ENCODE data around the gene USP37.
A peak's percentile ranks its signal among the peaks of the same experiment; 100 is the strongest.
"Not testable (repeated sequence)": the region's sequence is repeated elsewhere in the genome, so short reads cannot be mapped to it uniquely, and the experiment has no call there.

Gene USP37

DNA sequence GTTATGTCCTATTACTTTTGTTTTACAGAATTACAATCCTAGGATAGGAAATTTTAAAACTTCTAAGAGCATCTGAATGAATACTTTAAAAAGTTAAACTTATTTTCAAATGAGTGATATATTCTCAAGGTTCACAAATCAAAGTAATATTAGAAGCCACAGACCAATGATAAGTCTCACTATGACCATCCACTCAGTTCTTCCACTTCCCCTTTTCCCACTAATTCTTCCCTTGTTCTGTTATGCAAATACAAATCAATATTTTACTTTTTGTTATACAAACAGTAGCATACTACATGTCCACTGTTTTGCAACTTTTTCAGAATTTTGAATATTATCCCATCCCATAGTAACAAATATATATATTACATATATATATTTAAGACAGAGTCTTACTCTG lies 20.2 kb downstream of the USP37 start:
- DNase-seq (ENCODE audit: low read depth), result no peak

DNA sequence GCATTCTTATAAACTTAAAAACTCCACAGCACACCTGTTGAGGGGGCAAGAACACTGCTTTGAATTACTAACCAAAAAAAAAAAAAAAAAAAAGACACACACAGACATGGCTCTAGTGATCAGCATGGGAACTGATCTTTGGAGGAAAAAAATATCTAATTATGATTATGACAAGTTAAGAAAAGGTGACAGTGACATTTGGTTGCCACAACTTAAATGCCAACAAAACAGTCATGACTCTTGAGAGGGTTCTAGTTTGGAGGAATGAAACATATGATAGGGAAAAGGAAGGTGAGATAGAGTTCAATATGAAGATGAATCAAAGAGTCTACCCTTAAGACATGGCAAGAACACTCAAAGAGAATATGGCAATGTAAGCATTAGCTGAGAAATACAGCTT lies 20.6 kb downstream of the USP37 start:
- DNase-seq (ENCODE audit: low read depth), result no peak

DNA sequence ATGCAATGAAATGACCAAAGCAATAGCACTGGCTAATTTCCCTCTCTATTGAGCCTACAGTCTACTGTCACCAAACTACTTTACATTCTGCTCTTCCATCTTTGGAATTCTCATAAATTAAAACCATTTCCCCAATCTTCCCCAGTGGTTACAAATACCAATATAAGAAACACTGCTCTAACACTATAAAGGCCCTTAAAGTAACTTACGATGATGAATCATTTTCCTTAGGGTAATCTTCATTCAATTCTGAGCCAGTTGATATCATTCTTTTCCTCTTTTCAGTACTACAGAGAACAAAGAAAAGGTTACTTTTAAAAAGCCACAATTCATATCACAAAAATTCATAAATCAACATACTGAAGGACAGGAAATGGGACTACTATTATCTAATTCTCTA lies 22.1 kb downstream of the USP37 start:
- no peak for DNase-seq (ENCODE audit: low read depth)

DNA sequence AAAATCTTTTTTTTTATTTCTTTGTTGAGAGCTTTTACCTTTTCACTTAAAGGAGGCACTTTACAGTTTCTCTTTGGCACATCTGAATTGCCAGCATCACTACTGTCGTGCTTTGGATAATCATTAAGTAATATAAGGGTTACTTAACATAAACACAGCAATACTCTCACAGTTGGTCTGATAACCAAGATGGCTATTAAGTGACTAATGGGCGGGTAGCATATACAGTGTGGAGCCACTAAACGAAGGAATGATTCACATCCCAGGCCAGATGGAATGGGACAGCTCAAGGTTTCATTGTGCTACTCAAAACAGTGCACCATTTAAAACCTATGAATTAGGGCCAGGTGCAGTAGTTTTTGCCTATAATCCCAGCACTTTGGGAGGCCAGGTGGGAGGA lies 28.1 kb downstream of the USP37 start:
- DNase-seq (ENCODE audit: low read depth), result no peak

DNA sequence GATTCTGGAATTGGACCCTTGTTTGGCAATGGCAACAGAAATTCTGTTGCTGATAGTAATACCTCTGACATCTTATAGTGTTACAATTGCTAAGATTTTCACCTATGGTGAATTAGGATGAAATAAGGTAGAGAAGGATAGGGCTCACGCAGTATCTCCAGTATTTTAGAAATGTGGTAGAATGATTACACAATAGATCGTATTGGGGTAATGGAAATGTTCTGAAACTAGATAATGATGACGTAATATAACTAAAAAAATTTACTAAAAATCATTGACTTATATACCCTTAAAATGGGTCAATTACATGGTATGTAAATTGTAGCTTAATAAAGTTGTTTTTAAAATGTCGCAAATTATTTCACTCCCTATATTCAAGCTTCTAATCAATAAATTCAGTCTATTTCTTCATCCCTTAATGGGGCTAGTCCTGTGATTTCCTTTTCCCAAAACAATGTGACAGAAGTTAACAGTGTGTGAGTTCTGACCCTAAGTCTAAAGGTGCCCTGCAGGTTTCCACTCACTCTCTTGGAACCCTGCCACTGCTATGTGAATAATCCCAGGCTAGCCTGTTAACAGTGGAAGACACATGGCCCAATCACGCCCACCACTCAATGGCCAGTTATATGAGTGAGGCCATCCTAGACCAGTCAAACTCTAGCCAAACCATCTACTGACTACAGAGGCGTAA lies 31.2 kb downstream of the USP37 start:
- no peak for DNase-seq (ENCODE audit: low read depth)

DNA sequence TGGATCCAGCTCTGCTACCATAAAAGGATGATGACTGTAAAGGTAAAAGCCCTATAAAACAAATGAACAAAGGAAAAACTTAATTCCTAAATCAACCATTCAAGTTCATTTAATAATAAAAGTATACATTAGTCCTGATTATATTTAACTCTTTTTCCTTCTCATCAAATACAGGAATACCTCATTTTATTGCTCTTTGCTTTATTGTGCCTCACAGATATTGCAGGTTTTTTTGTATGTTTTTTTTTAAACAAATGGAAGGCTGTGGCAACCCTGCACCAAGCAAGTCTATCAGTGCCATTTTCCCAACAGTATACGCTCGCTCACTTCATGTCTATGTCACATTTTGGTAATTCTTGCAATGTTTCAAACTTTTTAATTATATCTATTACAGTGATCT lies 38.2 kb downstream of the USP37 start:
- no peak for DNase-seq (ENCODE audit: low read depth)

DNA sequence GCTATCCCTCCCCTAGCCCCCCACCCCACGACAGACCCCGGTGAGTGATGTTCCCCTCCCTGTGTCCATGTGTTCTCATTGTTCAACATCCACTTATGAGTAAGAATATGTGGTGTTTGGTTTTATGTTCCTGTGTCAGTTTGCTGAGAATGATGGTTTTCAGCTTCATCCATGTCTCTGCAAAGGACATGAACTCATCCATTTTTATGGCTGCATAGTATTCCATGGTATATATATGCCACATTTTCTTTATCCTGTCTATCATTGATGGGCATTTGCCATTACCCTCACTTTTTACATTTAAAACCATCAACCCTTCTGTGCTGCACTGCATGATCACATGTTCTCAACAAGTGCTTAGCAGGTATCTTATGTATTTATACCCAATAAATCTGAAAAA lies 39.7 kb downstream of the USP37 start:
- not testable (repeated sequence) for DNase-seq (ENCODE audit: low read depth)

DNA sequence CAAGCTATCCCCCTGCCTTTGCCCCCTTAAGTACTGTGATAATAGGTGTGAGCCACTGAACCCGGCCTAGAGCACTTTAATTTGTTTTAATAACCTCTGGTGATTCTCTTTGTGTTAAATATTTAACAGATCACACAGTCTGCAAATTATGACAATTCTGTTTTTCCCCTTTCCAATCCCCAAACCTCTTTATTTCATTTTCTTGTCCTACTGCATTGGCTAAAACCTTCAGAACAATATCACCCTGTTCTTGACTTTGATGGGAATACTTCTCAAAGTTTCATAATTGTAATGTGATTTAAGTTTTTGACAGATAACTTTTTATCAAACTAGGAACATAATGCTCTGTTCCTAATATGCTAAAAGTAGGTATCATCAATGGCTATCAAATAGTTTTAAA lies 44.5 kb downstream of the USP37 start:
- DNase-seq (ENCODE audit: low read depth), result no peak

DNA sequence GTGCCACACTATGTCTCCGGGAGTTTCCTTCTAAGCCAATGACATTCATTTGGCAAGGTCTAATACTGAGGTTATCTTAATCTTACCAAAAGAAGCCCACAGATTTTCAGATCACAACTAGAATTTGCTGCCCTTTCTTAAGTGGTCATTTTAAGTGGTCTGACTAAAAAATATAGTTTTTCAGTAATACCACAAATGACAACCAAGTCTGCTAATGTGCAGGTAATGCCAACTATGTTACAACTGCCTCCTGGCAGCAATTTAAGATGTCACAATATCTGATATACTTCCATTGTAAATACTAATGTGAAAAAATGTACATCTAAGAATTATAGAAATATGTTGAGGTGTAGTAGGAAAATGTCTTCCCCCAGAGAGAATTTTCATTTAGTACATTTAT lies 49.3 kb downstream of the USP37 start:
- no peak for DNase-seq (ENCODE audit: low read depth)

DNA sequence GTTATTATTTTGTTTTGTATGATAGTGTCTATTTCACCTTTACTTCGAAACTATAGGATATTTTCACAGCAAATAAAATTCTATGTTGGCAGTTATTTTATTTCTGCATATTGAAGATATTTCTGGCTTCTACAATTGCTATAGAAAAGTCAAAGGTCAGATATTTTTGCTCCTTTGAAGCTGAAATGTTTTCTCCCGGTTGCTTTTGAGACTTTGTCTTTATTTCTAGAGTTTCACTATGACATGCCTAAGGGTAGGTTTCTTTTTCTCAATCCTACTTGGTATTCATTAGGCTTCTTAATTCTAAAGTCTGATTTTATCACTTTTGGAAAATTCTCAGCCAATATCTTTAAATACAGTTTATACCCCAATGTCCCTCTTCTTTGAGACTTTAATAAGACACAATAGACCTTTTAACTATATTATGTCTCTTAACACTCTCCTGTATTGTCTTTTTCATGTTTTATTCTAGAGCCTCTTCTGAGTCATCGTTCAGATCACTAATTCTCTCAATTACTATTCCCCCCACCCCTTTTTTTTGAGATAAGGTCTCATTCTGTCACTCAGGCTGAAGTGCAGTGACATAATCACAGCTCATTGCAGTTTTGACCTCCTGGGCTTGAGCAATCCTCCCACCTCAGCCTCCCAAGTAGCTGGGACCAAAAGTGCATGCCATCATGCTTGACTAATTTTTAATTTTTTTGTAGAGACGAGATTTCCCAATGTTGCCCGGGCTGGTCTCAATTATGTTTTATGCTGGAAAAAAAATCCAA lies 50.5 kb downstream of the USP37 start:
- DNase-seq (ENCODE audit: low read depth), result no peak

DNA sequence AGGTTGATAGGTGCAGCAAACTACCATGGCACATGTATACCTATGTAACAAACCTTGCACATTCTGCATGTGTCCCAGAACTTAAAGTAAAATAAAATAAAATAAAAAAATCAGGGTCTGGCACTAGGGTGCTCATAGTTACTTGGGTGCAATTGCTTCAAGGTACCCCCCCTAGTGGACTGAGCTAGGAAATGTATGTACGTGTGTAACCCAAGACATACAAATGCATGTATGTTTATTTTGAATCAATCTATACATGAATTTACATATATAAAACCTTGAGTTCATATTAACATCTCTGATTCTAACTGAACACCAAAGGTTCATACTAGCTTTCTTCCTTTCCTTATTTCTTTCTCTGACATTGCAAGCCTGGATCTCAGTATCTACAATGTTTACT lies 51.5 kb downstream of the USP37 start:
- DNase-seq (ENCODE audit: low read depth), result no peak

DNA sequence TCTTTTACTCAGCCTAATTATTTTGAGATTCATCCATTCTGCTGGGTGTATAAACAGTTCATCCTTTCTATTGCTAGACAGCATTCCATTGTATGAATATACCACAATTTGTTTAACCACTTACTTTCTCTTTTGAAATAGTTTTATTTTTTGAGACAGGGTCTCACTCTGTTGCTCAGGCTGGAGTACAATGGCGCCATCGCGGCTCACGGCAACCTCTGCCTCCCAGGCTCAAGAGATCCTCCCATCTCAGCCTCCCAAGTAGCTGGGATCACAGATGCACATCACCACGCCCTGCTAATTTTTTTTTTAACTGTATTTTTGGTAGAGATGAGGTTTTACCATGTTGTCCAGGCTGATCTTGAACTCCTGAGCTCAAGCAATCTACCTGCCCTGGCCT lies 54.5 kb downstream of the USP37 start:
- DNase-seq (ENCODE audit: low read depth), result no peak

DNA sequence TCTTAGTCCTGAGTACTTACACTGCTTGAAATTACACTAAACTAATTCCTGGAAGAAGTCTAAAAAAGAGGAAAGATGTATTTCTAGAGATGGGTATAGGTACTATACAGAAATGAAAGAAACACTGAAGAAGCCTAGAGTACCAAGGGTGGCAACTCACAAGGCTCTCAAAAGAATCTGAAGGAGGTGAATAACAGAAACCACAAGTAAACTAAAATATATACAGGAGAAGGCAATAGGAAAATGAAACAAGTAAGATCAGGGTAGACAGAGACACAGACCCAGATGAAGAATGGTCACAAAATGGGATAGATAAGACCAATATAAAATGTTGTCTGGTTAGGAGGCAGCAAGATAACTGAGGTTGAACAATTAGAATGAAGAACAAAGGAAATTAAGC lies 59.9 kb downstream of the USP37 start:
- DNase-seq (ENCODE audit: low read depth), result no peak

DNA sequence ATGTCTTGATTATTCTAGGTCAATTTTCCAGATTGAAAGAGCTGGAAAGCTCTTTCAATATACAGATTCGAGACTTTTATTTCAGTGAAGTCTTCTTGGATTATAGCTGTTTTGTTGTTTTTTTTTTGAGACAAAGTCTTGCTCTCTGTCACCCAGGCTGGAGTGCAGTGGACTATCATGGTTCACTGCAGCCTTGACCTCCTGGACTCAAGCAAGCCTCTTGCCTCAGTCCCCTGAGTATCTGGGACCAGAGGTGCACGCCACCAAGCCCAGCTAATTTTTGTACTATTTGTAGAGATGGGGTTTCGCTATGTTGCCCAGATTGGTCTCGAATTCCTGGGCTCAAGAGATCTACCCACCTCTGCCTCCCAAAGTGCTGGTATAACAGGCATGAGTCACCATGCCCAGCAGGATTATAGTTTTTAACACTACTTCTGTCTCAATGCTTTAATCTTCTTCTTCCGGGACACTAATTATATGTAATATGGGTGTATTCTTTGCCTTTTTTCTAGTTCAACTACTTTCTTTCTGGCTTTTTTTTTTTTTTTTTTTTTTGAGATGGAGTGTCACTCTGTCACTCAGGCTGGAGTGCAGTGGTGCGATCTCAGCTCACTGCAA lies 62.3 kb downstream of the USP37 start:
- no peak for DNase-seq (ENCODE audit: low read depth)

DNA sequence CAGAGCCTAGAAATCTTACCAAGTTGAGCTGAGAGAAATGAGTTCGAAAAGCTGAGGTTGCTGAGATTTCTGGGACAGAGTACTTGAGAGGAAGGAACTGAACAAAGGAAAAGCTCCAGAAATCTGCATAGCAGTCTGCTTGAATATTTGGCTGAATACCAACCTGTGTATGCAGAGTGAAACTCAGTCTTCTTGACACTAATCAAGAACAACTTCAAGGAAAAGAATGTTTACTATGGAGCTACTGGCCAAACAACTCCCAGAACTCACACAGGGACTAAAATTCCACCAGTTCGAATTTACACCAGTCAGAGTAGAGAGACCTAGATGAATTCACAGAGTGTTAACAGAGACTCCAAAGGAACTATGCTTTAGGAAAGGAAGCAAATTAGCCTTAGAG lies 66.5 kb downstream of the USP37 start:
- peak; percentile 5 for DNase-seq (ENCODE audit: low read depth)

DNA sequence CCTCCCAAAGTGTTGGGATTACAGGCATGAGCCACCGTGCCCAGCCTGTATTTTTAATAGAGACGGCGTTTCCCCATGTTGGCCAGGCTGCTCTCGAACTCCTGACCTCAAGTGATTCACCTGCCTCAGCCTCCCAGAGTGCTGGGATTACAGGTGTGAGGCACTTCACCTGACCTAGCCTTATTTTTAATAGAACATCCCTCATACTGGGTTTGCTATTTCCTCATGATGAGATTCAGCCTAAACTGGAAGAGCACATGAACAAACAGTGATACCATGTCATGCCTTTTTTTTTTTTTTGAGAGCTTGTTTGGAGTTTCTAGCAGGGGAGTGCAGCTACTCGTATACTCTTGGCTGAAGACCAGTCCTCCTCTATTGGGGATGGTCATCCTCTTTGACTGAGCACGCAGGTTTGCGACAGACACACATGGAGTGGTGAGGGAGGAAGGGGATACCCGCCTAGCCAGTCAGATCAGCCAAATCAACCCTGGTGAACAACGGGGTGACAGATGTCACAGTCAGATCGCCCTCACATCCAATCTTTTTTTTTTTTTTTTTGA lies 67.6 kb downstream of the USP37 start:
- no peak for DNase-seq (ENCODE audit: low read depth)

DNA sequence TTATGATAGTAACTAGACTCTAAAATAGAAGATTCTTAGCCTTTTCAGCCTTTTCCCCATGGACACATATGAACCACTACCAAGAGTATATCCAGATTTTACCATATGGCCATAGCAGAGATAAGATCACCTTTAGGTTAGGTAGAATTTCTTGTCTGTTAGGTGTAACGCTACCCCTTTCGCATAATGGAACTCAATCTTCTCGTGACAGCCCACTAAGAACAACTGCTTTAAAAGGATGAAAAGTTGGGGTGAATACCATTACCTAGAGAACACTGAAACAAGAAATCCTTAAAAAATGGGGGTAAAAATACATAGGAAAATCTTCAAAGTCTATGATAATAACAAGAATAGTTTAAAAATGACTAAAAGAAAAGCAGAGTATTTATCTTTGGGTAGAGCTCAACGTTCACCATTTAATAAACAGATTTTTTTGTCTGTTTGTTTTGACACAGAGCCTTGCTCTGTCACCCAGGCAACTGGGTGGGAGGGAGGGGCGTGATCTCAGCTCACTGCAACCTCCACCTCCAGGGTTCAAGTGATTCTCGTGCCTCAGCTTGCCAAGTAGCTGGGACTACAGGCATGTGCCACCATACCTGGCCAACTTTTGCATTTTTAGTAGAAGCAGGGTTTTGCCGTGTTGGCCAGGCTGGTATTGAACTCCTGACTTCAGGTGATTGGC lies 82.0 kb downstream of the USP37 start:
- no peak for DNase-seq (ENCODE audit: low read depth)

DNA sequence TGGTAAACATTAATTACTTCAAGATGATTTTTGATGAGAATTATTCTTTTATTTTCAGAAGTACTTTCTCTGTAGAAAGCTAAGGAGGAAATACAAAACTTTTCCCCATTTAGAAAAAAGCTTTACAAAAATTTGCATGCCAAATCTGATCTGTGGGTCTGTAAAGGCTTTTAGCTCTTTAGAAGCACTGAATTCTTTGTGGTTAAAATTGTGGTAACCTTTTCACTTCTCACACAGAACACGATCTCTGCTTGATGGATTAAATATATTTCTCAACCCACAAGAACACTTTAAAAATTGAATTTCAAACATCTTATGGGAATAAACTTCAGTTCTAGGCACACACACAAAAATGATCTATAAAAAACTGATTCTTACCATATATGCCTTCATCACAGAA lies 85.5 kb downstream of the USP37 start:
- no peak for DNase-seq (ENCODE audit: low read depth)

DNA sequence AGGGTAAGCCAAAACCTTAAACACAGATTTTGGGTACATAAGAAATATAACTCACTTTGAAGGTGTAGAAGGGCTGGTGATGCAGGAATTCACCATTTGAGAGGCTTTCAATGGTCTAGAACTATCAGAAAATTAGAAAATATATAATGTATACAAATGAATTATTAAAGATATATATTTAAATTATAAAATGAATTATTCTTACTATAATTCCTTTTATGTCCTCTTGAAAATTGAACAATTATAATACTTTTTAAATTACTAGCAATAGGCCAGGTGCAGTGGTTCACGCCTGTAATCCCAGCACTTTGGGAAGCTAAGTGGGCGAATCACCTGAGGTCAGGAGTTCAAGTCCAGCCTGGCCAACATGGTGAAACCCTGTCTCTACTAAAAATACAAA lies 88.6 kb downstream of the USP37 start:
- DNase-seq (ENCODE audit: low read depth), result no peak

DNA sequence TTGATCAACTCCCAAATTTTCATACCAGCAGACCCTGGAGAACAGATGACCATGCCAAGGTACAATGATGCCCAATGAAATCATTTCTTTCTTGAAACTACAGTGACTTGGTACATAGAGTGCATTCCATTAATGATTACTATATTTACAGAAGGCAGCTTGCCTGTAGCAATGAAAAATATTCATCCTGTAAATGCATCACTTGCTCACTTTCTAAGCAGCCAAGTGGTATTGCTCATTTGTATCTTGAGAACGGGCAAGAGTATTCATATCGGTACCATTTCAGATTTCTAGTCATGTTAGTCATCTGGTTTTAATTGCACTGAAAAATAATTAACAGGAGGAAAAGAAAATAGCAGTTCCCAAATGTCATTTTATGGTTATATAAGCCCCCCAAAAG lies 89.6 kb downstream of the USP37 start:
- no peak for DNase-seq (ENCODE audit: low read depth)

DNA sequence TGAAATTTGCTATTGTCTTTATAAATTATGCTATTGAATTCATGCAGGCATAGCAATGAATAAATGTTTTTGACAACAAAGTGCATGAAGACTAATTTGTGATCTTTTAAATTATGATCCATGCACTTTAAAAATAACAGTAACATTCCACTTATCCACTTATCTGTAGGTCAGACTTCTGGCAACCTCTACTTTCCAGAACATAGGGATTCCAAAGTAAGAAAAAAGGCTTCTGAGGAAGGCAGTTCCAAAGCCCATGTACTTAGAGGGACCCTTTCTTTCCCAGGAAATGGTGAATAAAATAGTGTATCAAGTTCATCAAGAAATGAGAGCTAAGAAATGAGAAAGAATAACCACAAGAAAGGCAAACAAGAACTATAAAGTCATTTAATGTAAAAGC lies 90.9 kb downstream of the USP37 start:
- DNase-seq (ENCODE audit: low read depth), result no peak

DNA sequence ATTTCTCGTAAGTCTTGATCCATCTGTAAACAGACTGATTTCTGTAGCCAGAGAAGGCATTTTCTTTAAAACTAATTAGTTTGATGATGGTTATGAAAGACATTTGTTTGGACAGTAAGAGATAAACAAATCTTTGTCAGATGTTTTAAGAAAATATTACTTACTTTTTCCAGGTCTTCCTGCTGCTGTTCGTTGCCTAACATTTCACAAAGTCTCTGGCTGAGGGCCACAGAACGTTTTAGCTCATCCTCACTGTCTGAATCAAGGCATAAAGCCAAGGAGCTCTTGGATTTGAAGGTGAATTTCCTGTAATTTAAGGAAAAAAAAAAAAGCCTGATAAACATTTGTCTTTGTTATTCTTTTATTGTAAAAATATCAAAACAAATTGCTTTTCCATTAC lies 91.5 kb downstream of the USP37 start:
- no peak for DNase-seq (ENCODE audit: low read depth)

DNA sequence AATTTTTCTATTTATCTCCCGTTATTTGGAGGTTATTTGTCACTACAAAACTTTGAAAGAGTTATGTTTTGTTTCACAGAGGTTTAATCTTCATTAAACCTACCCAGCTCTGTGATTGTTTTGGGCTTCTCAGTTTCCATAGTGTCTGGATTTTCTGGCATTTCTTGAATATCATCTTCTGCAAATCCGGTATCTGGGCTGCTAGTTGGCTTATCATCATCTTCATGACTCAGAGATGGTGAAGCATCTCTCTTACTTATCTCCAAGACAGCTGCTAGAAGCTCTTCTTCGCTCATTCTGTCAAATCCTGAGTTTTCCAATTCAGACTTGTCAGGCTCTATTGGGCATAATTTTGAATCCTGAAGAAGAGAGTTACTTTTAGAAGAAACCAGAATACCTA lies 93.6 kb downstream of the USP37 start:
- DNase-seq (ENCODE audit: low read depth), result no peak

Measured in stromal cell of bone marrow (primary cell).